PC-9 (cell line): Measurements from ENCODE around the gene PSMC2. TPM values are rescaled to one million over a fixed set of nuclear protein-coding genes. Genes with fewer than 3 reads are reported as not detected.

Experiments
- BruUV-seq: library from RNA; stranded (reverse); fragments of 400-500 nt; replicated peaks from 2 replicates; lab custom pipeline; 2021; lab: Mats Ljungman, UMichigan
- CTCF ChIA-PET: fragments of 300-600 bp; sonication (Branson Sonifier 250); formaldehyde crosslinking; loops from one replicate; lab custom pipeline; 2022; ENCODE audit warnings: antibody characterized with exemption; lab: Charles Lee
- POLR2A ChIA-PET: fragments of 300-600 bp; sonication (Branson Sonifier 250); formaldehyde crosslinking; loops from one replicate; lab custom pipeline; 2022; ENCODE audit warnings: antibody characterized with exemption; ENCODE audit not compliant: unreplicated experiment; lab: Charles Lee
- DNase-seq, 2 experiments: peaks; one replicate each; pipeline versions ENCODE4 v3.0.0 to v3.0.0-alpha.2; 2015 to 2022; ENCODE audit warnings: mixed read lengths in 1 of 2
- H2AFZ ChIP-seq: fragments of 200-600 bp; sonication (generic); 2 replicates; pipeline ENCODE4 v1.8.1; 2017; ENCODE audit warnings: antibody characterized with exemption
- H3F3A ChIP-seq: fragments of 200-600 bp; sonication (generic); 2 replicates; pipeline ENCODE4 v1.8.1; 2017; ENCODE audit warnings: antibody characterized with exemption, mild to moderate bottlenecking, low read depth; ENCODE audit not compliant: insufficient read depth
- H3K27ac ChIP-seq: fragments of 200-600 bp; sonication (generic); 2 replicates; pipeline ENCODE4 v1.6.1; 2016; ENCODE audit warnings: mixed run types
- H3K27me3 ChIP-seq: fragments of 200-600 bp; sonication (generic); 2 replicates; pipeline ENCODE4 v1.6.1; 2016; ENCODE audit warnings: low read depth, mixed run types; ENCODE audit not compliant: insufficient read depth
- H3K36me3 ChIP-seq: fragments of 200-600 bp; sonication (generic); 2 replicates; pipeline ENCODE4 v1.6.1; 2016; ENCODE audit warnings: low read depth, mixed run types
- H3K4me1 ChIP-seq: fragments of 200-600 bp; sonication (generic); replicated peaks from 2 replicates; pipeline ENCODE4 v1.6.1; 2016; ENCODE audit warnings: mixed run types; ENCODE audit not compliant: insufficient read depth
- H3K4me2 ChIP-seq: fragments of 200-600 bp; sonication (generic); 2 replicates; pipeline ENCODE4 v1.6.1; 2017; ENCODE audit warnings: mixed run types
- H3K4me3 ChIP-seq: fragments of 200-600 bp; sonication (generic); 2 replicates; pipeline ENCODE4 v1.6.1; 2016; ENCODE audit warnings: mixed run types
- H3K79me2 ChIP-seq: fragments of 200-600 bp; sonication (generic); 2 replicates; pipeline ENCODE4 v1.6.1; 2017; ENCODE audit warnings: low read depth, mixed run types
- H3K9me2 ChIP-seq: fragments of 200-600 bp; sonication (generic); 2 replicates; pipeline ENCODE4 v1.8.1; 2017; ENCODE audit warnings: mild to moderate bottlenecking; ENCODE audit not compliant: insufficient read depth
- H3K9me3 ChIP-seq: fragments of 200-600 bp; sonication (generic); 2 replicates; pipeline ENCODE4 v1.8.1; 2016; ENCODE audit warnings: low read depth; ENCODE audit not compliant: insufficient read depth
- H4K20me1 ChIP-seq: fragments of 200-600 bp; sonication (generic); 2 replicates; pipeline ENCODE4 v1.8.1; 2017; ENCODE audit not compliant: insufficient read depth
- EZH2 ChIP-seq: fragments of 200-600 bp; sonication (generic); IDR thresholded peaks from 2 replicates; pipeline ENCODE4 v1.8.0; 2017; ENCODE audit warnings: antibody characterized with exemption, low read depth
- intact Hi-C: fragments of 100-400 bp; cut with micrococcal nuclease; formaldehyde crosslinking; loops from one replicate; pipeline ENCODE4 v1.10.0; 2022; ENCODE audit not compliant: unreplicated experiment
- total RNA-seq: library from RNA; stranded (reverse); gene quantifications from 2 replicates; pipeline ENCODE4 v1.2.3, GENCODE V29; 2021
- TF ChIP-seq, protein P1 (sequence below): fragments of 200-600 bp; sonication (generic); conservative IDR thresholded peaks from 2 replicates; pipeline ENCODE4 v1.6.1; 2017; ENCODE audit warnings: mixed run types, antibody characterized with exemption, mild to moderate bottlenecking, moderate library complexity

The PSMC2 gene
- total RNA-seq, 1 experiment from 2014 or later, result 196 TPM

DNA sequence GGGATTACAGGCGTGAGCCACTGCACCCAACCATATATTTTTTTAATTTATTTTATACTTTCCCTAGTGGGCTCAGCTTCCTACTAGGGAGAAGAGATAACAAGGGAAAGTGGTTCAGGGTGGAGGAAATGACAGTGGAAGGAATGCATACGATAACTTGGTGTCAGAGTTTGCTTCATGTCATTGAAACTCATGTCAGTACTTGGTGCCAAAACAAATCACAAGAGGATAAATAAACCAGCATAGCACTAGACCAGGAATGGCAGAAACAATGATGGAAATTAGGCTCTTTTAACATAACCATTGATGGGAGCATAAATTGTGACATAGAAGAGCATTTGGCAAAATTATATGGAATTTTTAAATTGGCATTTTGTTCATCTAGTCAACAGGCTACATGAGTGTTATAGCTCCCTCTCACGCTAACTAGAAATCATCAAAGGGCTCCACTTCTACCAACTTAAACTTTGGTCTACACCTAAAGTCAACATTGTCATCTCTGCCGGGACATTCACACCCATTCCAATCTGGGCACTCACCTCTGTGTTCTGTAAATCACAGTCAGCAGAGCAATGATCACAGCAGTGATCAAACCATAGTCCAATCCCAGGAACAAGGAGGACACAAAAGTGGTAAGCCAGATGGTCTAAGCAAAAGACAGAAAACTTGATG lies 41.2 kb downstream of the PSMC2 start:
- no peak for TF ChIP-seq EZH2
- TF ChIP-seq, protein P1, sequence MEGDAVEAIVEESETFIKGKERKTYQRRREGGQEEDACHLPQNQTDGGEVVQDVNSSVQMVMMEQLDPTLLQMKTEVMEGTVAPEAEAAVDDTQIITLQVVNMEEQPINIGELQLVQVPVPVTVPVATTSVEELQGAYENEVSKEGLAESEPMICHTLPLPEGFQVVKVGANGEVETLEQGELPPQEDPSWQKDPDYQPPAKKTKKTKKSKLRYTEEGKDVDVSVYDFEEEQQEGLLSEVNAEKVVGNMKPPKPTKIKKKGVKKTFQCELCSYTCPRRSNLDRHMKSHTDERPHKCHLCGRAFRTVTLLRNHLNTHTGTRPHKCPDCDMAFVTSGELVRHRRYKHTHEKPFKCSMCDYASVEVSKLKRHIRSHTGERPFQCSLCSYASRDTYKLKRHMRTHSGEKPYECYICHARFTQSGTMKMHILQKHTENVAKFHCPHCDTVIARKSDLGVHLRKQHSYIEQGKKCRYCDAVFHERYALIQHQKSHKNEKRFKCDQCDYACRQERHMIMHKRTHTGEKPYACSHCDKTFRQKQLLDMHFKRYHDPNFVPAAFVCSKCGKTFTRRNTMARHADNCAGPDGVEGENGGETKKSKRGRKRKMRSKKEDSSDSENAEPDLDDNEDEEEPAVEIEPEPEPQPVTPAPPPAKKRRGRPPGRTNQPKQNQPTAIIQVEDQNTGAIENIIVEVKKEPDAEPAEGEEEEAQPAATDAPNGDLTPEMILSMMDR, result no peak
- no peaks in the 10 kb centered on the region for H3K79me2 ChIP-seq
- no peaks in the 10 kb centered on the region for H3F3A ChIP-seq
- no peaks in the 10 kb centered on the region for H3K9me3 ChIP-seq
- no peaks in the 10 kb centered on the region for H4K20me1 ChIP-seq
- POLR2A ChIA-PET, result no interaction called here
- no peaks in the 10 kb centered on the region for H3K9me2 ChIP-seq
- no peak overlapping the region for H2AFZ ChIP-seq
- no peak overlapping the region for H3K4me2 ChIP-seq
- CTCF ChIA-PET, result no interaction called here
- H3K4me3 ChIP-seq, result no peak overlapping the region
- H3K27me3 ChIP-seq, result peaks cover 17% of the 10 kb centered on the region; the same call in 1 of the 2 replicates
- BruUV-seq, result no TSS peak
- no peaks in the 10 kb centered on the region for H3K4me1 ChIP-seq
- no peak overlapping the region for H3K27ac ChIP-seq
- intact Hi-C loops, result no loop called here
- no peak for DNase-seq
- no peaks in the 10 kb centered on the region for H3K36me3 ChIP-seq

DNA sequence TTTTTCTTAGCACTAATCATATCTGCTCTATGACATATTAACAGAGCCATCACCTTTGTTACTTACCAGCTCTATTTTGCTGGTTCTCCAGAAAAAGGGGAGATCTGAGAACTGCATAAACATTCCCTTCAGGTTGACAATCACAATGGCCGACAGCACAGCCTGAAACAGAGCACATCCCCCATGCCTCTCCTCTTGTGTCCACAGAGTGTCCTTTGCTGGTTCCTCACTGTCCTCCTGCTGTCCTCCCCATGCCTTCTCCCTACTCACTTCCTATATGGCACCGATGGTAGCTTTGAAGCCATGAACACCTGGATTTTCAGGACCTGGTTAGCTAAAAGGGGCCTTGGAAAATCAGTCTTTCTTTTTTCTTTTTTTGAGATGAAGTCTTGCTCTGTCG lies 41.8 kb downstream of the PSMC2 start:
- Histone ChIP-seq H3K79me2 (no peaks in the 10 kb centered on the region), H3K9me2 (no peaks in the 10 kb centered on the region), H3K4me3 (no peak overlapping the region), H3K27me3 (peaks cover 17% of the 10 kb centered on the region; the same call in 1 of the 2 replicates), H3K4me2 (no peak overlapping the region), H4K20me1 (no peaks in the 10 kb centered on the region), H3K4me1 (no peaks in the 10 kb centered on the region), H3K9me3 (no peaks in the 10 kb centered on the region), H3K27ac (no peak overlapping the region), H2AFZ (no peak overlapping the region), H3K36me3 (no peaks in the 10 kb centered on the region), H3F3A (no peaks in the 10 kb centered on the region)
- no peak for DNase-seq
- ChIA-PET CTCF (no interaction called here), POLR2A (no interaction called here)
- no TSS peak for BruUV-seq
- intact Hi-C loops, result no loop called here
- TF ChIP-seq, protein P1, result no peak
- no peak for TF ChIP-seq EZH2

DNA sequence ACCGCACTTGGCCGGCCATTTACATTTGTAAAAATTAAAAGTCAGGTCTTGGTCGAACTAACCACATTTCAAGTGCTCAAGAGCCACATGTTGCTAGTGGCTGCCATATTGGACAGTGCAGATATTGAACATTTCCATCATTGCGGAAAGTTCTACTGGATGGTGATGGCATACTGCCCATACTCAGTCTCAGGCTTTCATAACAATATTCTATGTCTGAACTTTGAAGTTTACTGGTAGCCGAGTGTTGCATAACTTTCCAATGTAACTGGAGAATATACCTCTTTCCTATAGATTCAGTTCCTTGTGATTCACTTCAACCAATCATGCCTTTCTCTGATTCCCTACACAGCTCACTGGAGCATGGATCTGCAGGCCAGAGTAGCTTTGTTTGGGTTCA lies 43.7 kb downstream of the PSMC2 start:
- Histone ChIP-seq H3K4me2 (no peak overlapping the region), H3K4me3 (no peak overlapping the region), H3K4me1 (no peaks in the 10 kb centered on the region), H3K36me3 (no peaks in the 10 kb centered on the region), H3F3A (no peaks in the 10 kb centered on the region), H2AFZ (no peak overlapping the region), H3K27me3 (peaks cover 17% of the 10 kb centered on the region; the same call in 1 of the 2 replicates), H3K9me2 (no peaks in the 10 kb centered on the region), H3K9me3 (no peaks in the 10 kb centered on the region), H3K79me2 (no peaks in the 10 kb centered on the region), H4K20me1 (no peaks in the 10 kb centered on the region), H3K27ac (no peak overlapping the region)
- POLR2A ChIA-PET, result interaction anchor here (0.7 kb wide), 1 partner anchor 1393 kb away, joined by 3 read pairs; no protein-coding TSS in a partner anchor
- intact Hi-C loops, result no loop called here
- CTCF ChIA-PET, result no interaction called here
- no peak for DNase-seq
- TF ChIP-seq, protein P1, result no peak
- no peak for TF ChIP-seq EZH2
- BruUV-seq, result no TSS peak
